NCI-H187 (cell line): Measurements from ENCODE around the gene RAVER2.

Experiments
- DNase-seq, 2 experiments: peaks; one replicate each; lab custom pipeline; 2025; lab: John Stamatoyannopoulos, UW

The RAVER2 gene

DNA sequence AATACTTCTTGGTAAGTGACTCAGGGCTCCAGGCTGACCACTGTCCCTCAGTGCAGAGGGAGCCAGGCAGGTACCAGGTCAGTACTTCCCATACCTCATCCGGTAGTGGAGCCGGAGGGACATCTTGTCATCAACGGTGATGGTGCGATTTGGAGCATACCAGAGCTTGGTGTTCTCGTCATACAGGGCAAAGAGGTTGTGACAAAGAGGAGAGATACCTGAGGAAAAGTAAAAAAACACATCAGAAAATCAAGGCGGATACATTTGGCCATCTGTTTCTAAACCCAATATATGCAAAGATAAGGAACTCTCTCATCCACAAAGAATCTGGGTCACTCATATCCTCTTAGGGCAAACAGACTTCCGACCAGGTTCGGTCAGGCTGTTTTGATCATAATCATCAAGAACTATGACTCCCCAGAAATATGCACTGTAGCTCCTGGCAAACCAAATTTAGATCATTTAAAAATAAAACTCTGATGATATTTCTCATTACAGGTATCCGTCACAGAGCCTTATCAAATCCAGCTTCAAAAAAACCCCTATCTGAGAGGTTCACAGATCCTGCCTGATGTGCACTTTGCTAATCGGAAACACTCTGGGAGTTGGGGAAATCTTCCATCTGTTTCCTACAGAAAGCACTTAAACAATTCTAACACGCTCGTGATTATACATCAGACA, 134.2 kb downstream of the RAVER2 start:
- DNase-seq, result no peak

DNA sequence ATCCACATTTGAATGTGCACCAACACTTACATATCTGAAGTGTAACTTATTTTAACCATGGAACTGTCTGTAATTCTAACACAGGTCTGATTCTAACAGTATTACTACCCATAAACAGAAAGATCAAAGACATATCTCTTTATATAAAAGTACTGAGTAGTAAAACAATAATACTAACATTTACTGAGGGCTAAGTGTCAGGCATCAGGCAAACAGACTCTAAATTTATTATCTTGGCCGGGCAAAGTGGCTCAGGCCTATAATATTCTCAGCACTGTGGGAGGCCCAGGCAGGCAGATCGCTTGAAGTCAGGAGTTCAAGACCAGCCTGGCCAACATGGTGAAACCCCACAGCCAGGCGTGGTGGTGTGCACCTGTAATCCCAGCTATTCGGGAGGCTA, 135.6 kb downstream of the RAVER2 start:
- no peak for DNase-seq

DNA sequence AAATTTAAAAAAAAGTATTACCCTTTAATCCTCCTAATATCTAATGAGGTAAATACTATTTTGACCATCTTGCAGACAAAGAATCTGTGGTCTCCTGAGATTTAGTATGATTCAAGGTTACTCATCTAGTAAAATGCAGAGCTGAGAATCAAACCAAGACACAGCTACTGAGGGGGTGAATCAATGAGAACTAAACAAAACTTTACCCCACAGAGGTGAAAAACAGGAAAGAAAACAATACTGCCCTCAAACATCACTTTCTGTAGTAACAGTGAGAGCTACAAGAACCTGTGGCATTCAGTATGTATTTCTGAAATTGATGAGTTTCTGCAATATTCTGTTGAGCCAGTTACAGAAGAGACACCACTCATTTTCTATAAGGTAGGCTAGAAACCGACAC, 136.4 kb downstream of the RAVER2 start:
- no peak for DNase-seq
